ENCODE results near the gene CAMK1D. TPM values are rescaled to one million over a fixed set of nuclear protein-coding genes. Genes with fewer than 3 reads are reported as not detected.

The CAMK1D gene
- total and polyA plus RNA-seq, 2 experiments from 2014 or later: 3.5 to 6.0 TPM

DNA sequence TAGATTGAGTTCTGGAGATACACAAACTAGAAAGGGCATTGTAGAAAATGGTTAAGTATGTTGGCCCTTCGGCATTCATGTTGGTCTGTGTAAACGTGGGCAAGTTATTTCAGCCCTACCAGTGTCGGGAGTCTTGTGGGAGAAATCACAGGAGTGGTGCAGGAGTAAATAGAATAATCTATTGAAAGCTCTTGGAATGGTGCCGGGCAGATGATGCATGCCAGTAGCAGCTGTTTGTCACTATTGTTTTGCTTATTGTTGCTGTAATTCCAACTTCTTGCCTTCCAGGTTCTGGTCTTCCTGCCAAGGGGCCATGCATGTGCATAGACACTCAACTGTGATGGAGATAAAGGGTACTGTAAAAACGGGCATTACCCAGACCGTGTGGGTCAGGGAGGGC lies 259.4 kb downstream of the CAMK1D start:
- no peaks in the 10 kb centered on the region for H3K27me3 ChIP-seq
- H3K9me3 ChIP-seq (ENCODE audit: low read depth): no peaks in the 10 kb centered on the region
- 85% methylated on average over 6 of the region's 6 CpGs for WGBS (ENCODE audit: low lambda C conversion rate, missing lambda C conversion rate)
- H3K4me2 ChIP-seq: no peak overlapping the region
- H3K9me2 ChIP-seq (replicated peaks; ENCODE audit: insufficient read depth): no peaks in the 10 kb centered on the region
- no peaks in the 10 kb centered on the region for H3K36me3 ChIP-seq (replicated peaks; ENCODE audit: insufficient read depth, low read depth)
- no peaks in the 10 kb centered on the region for H3K79me2 ChIP-seq
- H3K4me3 ChIP-seq: no peak overlapping the region
- no peak overlapping the region for H2AFZ ChIP-seq
- no peak for DNase-seq (ENCODE audit: low spot score)
- TF ChIP-seq EZH2 (IDR thresholded peaks at IDR 0.05; ENCODE audit: borderline replicate concordance) (no peak), EZH2phosphoT487 (IDR thresholded peaks at IDR 0.05; ENCODE audit: low read depth, severe bottlenecking, unreplicated experiment) (no peak)
- TF ChIP-seq, protein P1, sequence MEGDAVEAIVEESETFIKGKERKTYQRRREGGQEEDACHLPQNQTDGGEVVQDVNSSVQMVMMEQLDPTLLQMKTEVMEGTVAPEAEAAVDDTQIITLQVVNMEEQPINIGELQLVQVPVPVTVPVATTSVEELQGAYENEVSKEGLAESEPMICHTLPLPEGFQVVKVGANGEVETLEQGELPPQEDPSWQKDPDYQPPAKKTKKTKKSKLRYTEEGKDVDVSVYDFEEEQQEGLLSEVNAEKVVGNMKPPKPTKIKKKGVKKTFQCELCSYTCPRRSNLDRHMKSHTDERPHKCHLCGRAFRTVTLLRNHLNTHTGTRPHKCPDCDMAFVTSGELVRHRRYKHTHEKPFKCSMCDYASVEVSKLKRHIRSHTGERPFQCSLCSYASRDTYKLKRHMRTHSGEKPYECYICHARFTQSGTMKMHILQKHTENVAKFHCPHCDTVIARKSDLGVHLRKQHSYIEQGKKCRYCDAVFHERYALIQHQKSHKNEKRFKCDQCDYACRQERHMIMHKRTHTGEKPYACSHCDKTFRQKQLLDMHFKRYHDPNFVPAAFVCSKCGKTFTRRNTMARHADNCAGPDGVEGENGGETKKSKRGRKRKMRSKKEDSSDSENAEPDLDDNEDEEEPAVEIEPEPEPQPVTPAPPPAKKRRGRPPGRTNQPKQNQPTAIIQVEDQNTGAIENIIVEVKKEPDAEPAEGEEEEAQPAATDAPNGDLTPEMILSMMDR (IDR thresholded peaks at IDR 0.05; ENCODE audit: poor library complexity): no peak
- no peaks in the 10 kb centered on the region for H4K20me1 ChIP-seq (ENCODE audit: insufficient read depth, poor library complexity, severe bottlenecking)
- peaks cover 13% of the 10 kb centered on the region for H3K4me1 ChIP-seq (ENCODE audit: insufficient read depth)
- no peak overlapping the region for H3K27ac ChIP-seq

DNA sequence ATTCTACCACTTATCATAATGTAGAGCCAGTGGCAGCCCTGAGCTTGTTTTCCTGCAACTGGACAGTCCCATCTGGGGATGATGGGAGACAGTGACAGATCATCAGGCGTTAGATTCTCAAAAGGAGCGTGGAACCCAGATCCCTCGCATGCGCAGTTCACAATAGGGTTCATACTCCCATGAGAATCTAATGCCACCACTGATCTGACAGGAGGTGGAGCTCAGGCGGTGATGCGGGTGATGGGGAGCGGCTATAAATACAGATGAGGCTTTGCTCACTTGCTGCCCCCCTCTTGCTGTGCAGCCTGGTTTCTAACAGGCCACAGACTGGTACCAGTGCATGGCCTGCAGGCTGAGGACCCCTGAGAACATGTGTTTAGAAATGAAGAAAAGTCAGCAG lies 260.1 kb downstream of the CAMK1D start:
- H3K36me3 ChIP-seq (replicated peaks; ENCODE audit: insufficient read depth, low read depth): no peaks in the 10 kb centered on the region
- H3K4me3 ChIP-seq: no peak overlapping the region
- no peaks in the 10 kb centered on the region for H3K27me3 ChIP-seq
- no peak overlapping the region for H3K27ac ChIP-seq
- no peaks in the 10 kb centered on the region for H3K9me3 ChIP-seq (ENCODE audit: low read depth)
- TF ChIP-seq EZH2phosphoT487 (IDR thresholded peaks at IDR 0.05; ENCODE audit: low read depth, severe bottlenecking, unreplicated experiment) (no peak), EZH2 (IDR thresholded peaks at IDR 0.05; ENCODE audit: borderline replicate concordance) (no peak)
- TF ChIP-seq, protein P1 (IDR thresholded peaks at IDR 0.05; ENCODE audit: poor library complexity): no peak
- H4K20me1 ChIP-seq (ENCODE audit: insufficient read depth, poor library complexity, severe bottlenecking): no peaks in the 10 kb centered on the region
- peaks cover 12% of the 10 kb centered on the region for H3K4me1 ChIP-seq (ENCODE audit: insufficient read depth)
- H2AFZ ChIP-seq: no peak overlapping the region
- no peaks in the 10 kb centered on the region for H3K79me2 ChIP-seq
- no peak for DNase-seq (ENCODE audit: low spot score)
- no peak overlapping the region for H3K4me2 ChIP-seq
- 83% methylated on average over 7 of the region's 7 CpGs for WGBS (ENCODE audit: low lambda C conversion rate, missing lambda C conversion rate)
- no peaks in the 10 kb centered on the region for H3K9me2 ChIP-seq (replicated peaks; ENCODE audit: insufficient read depth)

DNA sequence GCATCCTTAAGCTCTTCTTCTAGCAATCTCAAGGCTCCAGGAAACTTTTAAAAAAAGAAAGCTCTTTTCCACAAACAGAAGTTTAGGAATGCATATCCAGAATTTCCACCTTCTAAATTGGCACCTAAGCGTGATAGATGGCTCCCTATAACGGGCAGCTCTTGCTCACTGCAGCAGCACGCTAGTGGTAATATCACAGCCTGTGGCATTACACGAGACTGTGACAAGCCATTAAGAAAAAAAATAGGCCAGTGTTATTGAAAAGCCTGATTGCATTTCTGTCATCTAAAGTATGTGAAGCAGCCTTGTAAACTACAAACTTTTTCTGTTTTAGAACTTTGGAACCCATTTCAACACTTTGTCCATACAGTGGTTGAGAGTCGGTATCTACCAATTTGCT lies 263.8 kb downstream of the CAMK1D start:
- no peaks in the 10 kb centered on the region for H3K27me3 ChIP-seq

More for the DNA sequence above, 263.8 kb downstream of the CAMK1D start:
- no peaks in the 10 kb centered on the region for H3K9me3 ChIP-seq (ENCODE audit: low read depth)
- WGBS (ENCODE audit: low lambda C conversion rate, missing lambda C conversion rate): 89% methylated on average over 5 of the region's 5 CpGs
- H3K4me3 ChIP-seq: no peak overlapping the region
- peaks cover 5% of the 10 kb centered on the region for H3K4me1 ChIP-seq (ENCODE audit: insufficient read depth)
- no peak for DNase-seq (ENCODE audit: low spot score)
- TF ChIP-seq EZH2 (IDR thresholded peaks at IDR 0.05; ENCODE audit: borderline replicate concordance): no peak
- TF ChIP-seq EZH2phosphoT487 (IDR thresholded peaks at IDR 0.05; ENCODE audit: low read depth, severe bottlenecking, unreplicated experiment): no peak
- TF ChIP-seq, protein P1 (IDR thresholded peaks at IDR 0.05; ENCODE audit: poor library complexity): no peak
- no peaks in the 10 kb centered on the region for H4K20me1 ChIP-seq (ENCODE audit: insufficient read depth, poor library complexity, severe bottlenecking)
- H3K9me2 ChIP-seq (replicated peaks; ENCODE audit: insufficient read depth): no peaks in the 10 kb centered on the region
- no peaks in the 10 kb centered on the region for H3K79me2 ChIP-seq
- H2AFZ ChIP-seq: no peak overlapping the region
- no peak overlapping the region for H3K4me2 ChIP-seq
- no peaks in the 10 kb centered on the region for H3K36me3 ChIP-seq (replicated peaks; ENCODE audit: insufficient read depth, low read depth)
- no peak overlapping the region for H3K27ac ChIP-seq

Data from hepatocyte (in vitro differentiated cells).